Heart left ventricle (tissue), 16 donors: Measurements from ENCODE around the gene CRIP2. TPM values are rescaled to one million over a fixed set of nuclear protein-coding genes. Genes with fewer than 3 reads are reported as not detected.

ENCODE experiments used
- ATAC-seq, 4 donors: fragments of 200-7000 bp; cut with Tn5 transposase; one replicate each; pipeline ENCODE4 v1.9.1; 2020 to 2022; ENCODE audit warnings: moderate library complexity in 4 of 4, mild to moderate bottlenecking in 3 of 4, moderate number of reproducible peaks in 1 of 4
- DNase-seq, 5 donors: peaks; one replicate each; pipeline ENCODE4 v3.0.0-alpha.2; 2020
- H3K27ac ChIP-seq, 12 donors: fragments of 200-600 bp; sonication (generic) in 4 of 12; one replicate each; pipeline versions ENCODE4 v1.5.0 to v1.8.0; 2016 to 2022; ENCODE audit warnings: mild to moderate bottlenecking in 2 of 12
- H3K27me3 ChIP-seq, 9 donors: fragments of 200-600 bp; sonication (generic) in 2 of 9; one replicate each; pipeline versions ENCODE4 v1.5.1 to v1.8.0; 2016 to 2022; ENCODE audit warnings: mild to moderate bottlenecking in 3 of 9
- H3K36me3 ChIP-seq, 9 donors: fragments of 200-600 bp; sonication (generic) in 2 of 9; one replicate each; pipeline versions ENCODE4 v1.5.0 to v1.8.0; 2018 to 2022; ENCODE audit warnings: mild to moderate bottlenecking in 2 of 9
- H3K4me1 ChIP-seq, 12 donors: fragments of 200-600 bp; sonication (generic) in 4 of 12; one replicate each; pipeline versions ENCODE4 v1.5.0 to v1.8.0; 2016 to 2022; ENCODE audit warnings: mild to moderate bottlenecking in 3 of 12
- H3K4me3 ChIP-seq, 12 donors: fragments of 200-600 bp; sonication (generic) in 4 of 12; one replicate each; pipeline versions ENCODE4 v1.5.0 to v1.8.0; 2017 to 2022; ENCODE audit warnings: mild to moderate bottlenecking in 9 of 12, moderate library complexity in 4 of 12
- H3K9me3 ChIP-seq, 12 donors: fragments of 200-600 bp; sonication (generic) in 4 of 12; one replicate each; pipeline versions ENCODE4 v1.5.0 to v1.8.0; 2016 to 2022; ENCODE audit warnings: mild to moderate bottlenecking in 1 of 12
- POLR2A ChIP-seq, 2 donors: fragments of 450-650 bp; IDR thresholded peaks; one replicate each; pipeline ENCODE4 v1.6.1; 2017; ENCODE audit warnings: antibody characterized with exemption in 2 of 2, mild to moderate bottlenecking in 2 of 2, moderate library complexity in 2 of 2
- WGBS, 4 donors: extraction: QIAGEN DNeasy Blood & Tissue Kit in 2 of 4; methylation state at CpG; one replicate each; pipeline versions ENCODE4 v1.1.5 to v1.1.7; 2013 to 2018; 5-methylcytosine and 5-hydroxymethylcytosine counted together
- intact Hi-C, 10 donors: fragments of 100-400 bp; cut with DNase I; formaldehyde crosslinking; loops; one replicate each; pipeline versions ENCODE4 v1.11.1 to v1.14.2; 2022
- polyA plus RNA-seq, 2 donors: library from polyadenylated mRNA; stranded (reverse); fragments of 200-250 nt; gene quantifications; one replicate each; pipeline ENCODE4 v1.2.3, GENCODE V29; 2013
- total RNA-seq, 9 donors: library from RNA; depleted of rRNA in 2 of 9; stranded (reverse); fragments of >200 nt in 2 of 9; fragmentation: NEBNext Ultra II Directional in 3 of 9; extraction: Animal tissue kit (Norgen Biotek cat#: 25700) in 3 of 9; gene quantifications; one replicate each; pipeline versions ENCODE4 v1.1.0 to v1.2.4, GENCODE V29; 2016 to 2023
- TF ChIP-seq, protein P1 (sequence below), 12 donors: fragments of 200-600 bp; sonication (generic) in 4 of 12; IDR thresholded peaks; one replicate each; pipeline versions ENCODE4 v1.5.0 to v1.8.0; 2018 to 2022; ENCODE audit warnings: antibody characterized with exemption in 12 of 12, mild to moderate bottlenecking in 5 of 12
- donor health status: ischemic (EF 13 %, LVEDD 7.1; RV severe dilation, severe dysfunction).
- donor health status: healthy with polysubstance abuse.
- donor health status: DM: no; HTN: yes; CAD: no.
- donor health status: DM: no; HTN: no; CAD: no.
- donor health status: ischemic (EF 25% LVEDD 6.9; RV normal size, moderate dysfunction).
- donor health status: ischemic (EF 25% LVEDD 5.7; RV mildly dilated, moderate dysfunction).
- donor health status: healthy.
- donor health status: DM: yes; HTN: yes; CAD: no.
- donor health status: ischemic (EF 35%, LVEDD 5.7; RV mildly dilated, moderate dysfunction).
- donor health status: nonischemic (EF 11% LVEDD 7.7; RV severe dilation, severe dysfunction).
- donor health status: DM: yes; HTN: yes; CAD: no.
- donor health status: PGD.
- donor health status: ischemic (EF 29% LVEDD 5.4; RV normal size, mild dysfunction).
- donor health status: nonischemic (EF 23%, LVEDD 6.1; RV moderate dilation, normal function).

The CRIP2 gene
- total and polyA plus RNA-seq, 11 donors, result 695 to 1,715 (median 851) TPM

- no peak overlapping the region for H3K4me3 ChIP-seq
- 65 to 77% (median 70%) methylated on average over 10 to 20 of the region's 20 CpGs for WGBS, 4 donors
- H3K36me3 ChIP-seq, result peaks cover 0 to 52% (median 29%) of the 10 kb centered on the region in 9 donors
- no peaks in the 10 kb centered on the region for H3K9me3 ChIP-seq
- H3K4me1 ChIP-seq, result peaks cover 0 to 85% (median 65%) of the 10 kb centered on the region in 12 donors
- H3K27me3 ChIP-seq, result no peaks in the 10 kb centered on the region
- ATAC-seq (no peak), DNase-seq (peak in 1 of 5 donors; percentile 37)
- intact Hi-C loops, result no loop called here
- no peak for TF ChIP-seq POLR2A (IDR thresholded peaks at IDR 0.05)
- TF ChIP-seq, protein P1, sequence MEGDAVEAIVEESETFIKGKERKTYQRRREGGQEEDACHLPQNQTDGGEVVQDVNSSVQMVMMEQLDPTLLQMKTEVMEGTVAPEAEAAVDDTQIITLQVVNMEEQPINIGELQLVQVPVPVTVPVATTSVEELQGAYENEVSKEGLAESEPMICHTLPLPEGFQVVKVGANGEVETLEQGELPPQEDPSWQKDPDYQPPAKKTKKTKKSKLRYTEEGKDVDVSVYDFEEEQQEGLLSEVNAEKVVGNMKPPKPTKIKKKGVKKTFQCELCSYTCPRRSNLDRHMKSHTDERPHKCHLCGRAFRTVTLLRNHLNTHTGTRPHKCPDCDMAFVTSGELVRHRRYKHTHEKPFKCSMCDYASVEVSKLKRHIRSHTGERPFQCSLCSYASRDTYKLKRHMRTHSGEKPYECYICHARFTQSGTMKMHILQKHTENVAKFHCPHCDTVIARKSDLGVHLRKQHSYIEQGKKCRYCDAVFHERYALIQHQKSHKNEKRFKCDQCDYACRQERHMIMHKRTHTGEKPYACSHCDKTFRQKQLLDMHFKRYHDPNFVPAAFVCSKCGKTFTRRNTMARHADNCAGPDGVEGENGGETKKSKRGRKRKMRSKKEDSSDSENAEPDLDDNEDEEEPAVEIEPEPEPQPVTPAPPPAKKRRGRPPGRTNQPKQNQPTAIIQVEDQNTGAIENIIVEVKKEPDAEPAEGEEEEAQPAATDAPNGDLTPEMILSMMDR (IDR thresholded peaks at IDR 0.05), result no peak
- H3K27ac ChIP-seq, result peak overlapping the region; percentile 60 to 100 (median 96)
Measured at GRCh38 chr14:105467249-105467941, 7.2 kb upstream of the CRIP2 start.

GRCh38 chr14:105467942-105468471 lies 6.6 kb upstream of the CRIP2 start:
- H3K36me3 ChIP-seq, result peaks cover 0 to 47% (median 27%) of the 10 kb centered on the region in 9 donors

DNA sequence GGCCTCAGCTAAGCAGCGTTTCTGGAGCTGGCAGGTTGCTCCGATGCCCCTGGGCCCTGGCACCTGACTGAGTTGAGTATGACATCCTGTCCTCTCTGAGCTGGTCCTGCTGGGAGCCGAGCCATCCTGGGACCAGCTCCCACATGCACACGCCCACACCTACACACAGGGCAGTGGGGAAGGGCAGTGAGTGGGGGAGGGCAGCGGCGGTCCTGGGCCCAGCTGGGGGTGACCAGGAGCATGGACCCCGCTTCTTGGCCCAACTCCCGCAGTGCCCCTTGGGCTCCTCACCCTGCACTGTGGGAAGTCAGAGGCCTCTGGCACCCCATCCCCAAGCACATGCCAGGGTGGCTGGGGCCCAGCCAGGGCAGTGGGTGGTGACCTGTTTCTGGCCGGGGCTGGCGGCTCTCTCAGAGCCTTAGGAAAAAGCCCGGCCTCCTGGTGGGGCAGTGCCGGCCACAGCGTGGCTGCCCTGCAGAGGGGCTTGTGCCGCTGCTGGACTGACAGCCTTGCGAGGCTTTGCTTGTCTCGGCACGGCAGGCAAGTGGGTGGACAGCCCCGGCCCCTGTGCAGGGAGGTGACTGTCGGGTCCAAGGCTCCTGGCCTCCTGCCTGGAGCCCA lies 5.9 kb upstream of the CRIP2 start:
- intact Hi-C loops, result no loop called here
- DNase-seq (peak in 4 of 5 donors; percentile 64 to 86 (median 77)), ATAC-seq (peak; percentile 2 to 13 (median 8))
- TF ChIP-seq, protein P1 (IDR thresholded peaks at IDR 0.05), result peak in 1 of 12 donors; percentile 7
- no peak for TF ChIP-seq POLR2A (IDR thresholded peaks at IDR 0.05)
- H3K27ac ChIP-seq, result peak overlapping the region; percentile 87 to 100 (median 97)
- peaks cover 0 to 4% (median 0%) of the 10 kb centered on the region in 9 donors for H3K27me3 ChIP-seq
- peak overlapping the region in 3 of 12 donors; percentile 1 to 33 (median 32) for H3K4me3 ChIP-seq
- H3K9me3 ChIP-seq, result no peaks in the 10 kb centered on the region
- peaks cover 0 to 89% (median 74%) of the 10 kb centered on the region in 12 donors for H3K4me1 ChIP-seq
- peaks cover 0 to 39% (median 21%) of the 10 kb centered on the region in 9 donors for H3K36me3 ChIP-seq
- 16 to 40% (median 36%) methylated on average over 11 to 19 of the region's 19 CpGs for WGBS, 4 donors

More at GRCh38 chr14:105467942-105468471, 6.6 kb upstream of the CRIP2 start:
- peak overlapping the region; percentile 60 to 100 (median 96) for H3K27ac ChIP-seq
- no peak for TF ChIP-seq POLR2A (IDR thresholded peaks at IDR 0.05)
- DNase-seq, result peak in 1 of 5 donors; percentile 29
- no peaks in the 10 kb centered on the region for H3K9me3 ChIP-seq
- intact Hi-C loops, result no loop called here
- ATAC-seq, result no peak
- no peaks in the 10 kb centered on the region for H3K27me3 ChIP-seq
- 75 to 81% (median 77%) methylated on average over 15 to 22 of the region's 22 CpGs for WGBS, 4 donors
- peak overlapping the region in 1 of 12 donors; percentile 7 for H3K4me3 ChIP-seq
- peaks cover 0 to 88% (median 70%) of the 10 kb centered on the region in 12 donors for H3K4me1 ChIP-seq

GRCh38 chr14:105469456-105470349 lies 4.9 kb upstream of the CRIP2 start:
- peaks cover 0 to 30% (median 12%) of the 10 kb centered on the region in 9 donors for H3K36me3 ChIP-seq
- 44 to 67% (median 55%) methylated on average over 24 to 54 of the region's 54 CpGs for WGBS, 4 donors
- TF ChIP-seq, protein P1 (IDR thresholded peaks at IDR 0.05), result no peak
- TF ChIP-seq POLR2A (IDR thresholded peaks at IDR 0.05), result no peak
- H3K4me1 ChIP-seq, result peaks cover 0 to 91% (median 76%) of the 10 kb centered on the region in 12 donors
- peak in 4 of 5 donors; percentile 64 to 85 (median 74) for DNase-seq
- intact Hi-C loops, result no loop called here
- peak overlapping the region; percentile 87 to 100 (median 97) for H3K27ac ChIP-seq
- peaks cover 0 to 6% (median 0%) of the 10 kb centered on the region in 9 donors for H3K27me3 ChIP-seq
- no peaks in the 10 kb centered on the region for H3K9me3 ChIP-seq
- ATAC-seq, result no peak
- H3K4me3 ChIP-seq, result peak overlapping the region in 5 of 12 donors; percentile 10 to 33 (median 28)
